ENCODE data around the gene ALDH2.
"Not testable (repeated sequence)": the region's sequence is repeated elsewhere in the genome, so short reads cannot be mapped to it uniquely, and the experiment has no call there.

ALDH2 gene

GRCh38 chr12:111766608-111767361, at the start of gene ALDH2:
Gene ALDH2, plus strand, starts transcription at chr12:111766933. Its CDS starts 50 bp downstream, at chr12:111766983.
- peak in 1 of 4 experiments; percentile 28 for DNase-seq

- not testable (repeated sequence) for DNase-seq
These were observed 47.4 kb upstream of the ALDH2 start for GRCh38 chr12:111719316-111719715.

GRCh38 chr12:111720457-111720856, 46.3 kb upstream of the ALDH2 start:
- no peak for DNase-seq

GRCh38 chr12:111723646-111724360, 42.9 kb upstream of the ALDH2 start:
- DNase-seq: not testable (repeated sequence)

GRCh38 chr12:111728795-111729194, 37.9 kb upstream of the ALDH2 start:
- DNase-seq: no peak

GRCh38 chr12:111730420-111730819, 36.3 kb upstream of the ALDH2 start:
- no peak for DNase-seq

- DNase-seq: no peak
These were observed 33.9 kb upstream of the ALDH2 start for GRCh38 chr12:111732786-111733185.

GRCh38 chr12:111733340-111733915, 33.3 kb upstream of the ALDH2 start:
- no peak for DNase-seq

- not testable (repeated sequence) for DNase-seq
These were observed 27.2 kb upstream of the ALDH2 start for GRCh38 chr12:111739524-111739923.

GRCh38 chr12:111741235-111741812, 25.4 kb upstream of the ALDH2 start:
- no peak for DNase-seq

- DNase-seq: no peak
These were observed 21.5 kb upstream of the ALDH2 start for GRCh38 chr12:111745211-111745610.

- DNase-seq: no peak
These were observed 19.4 kb upstream of the ALDH2 start for GRCh38 chr12:111747333-111747732.

GRCh38 chr12:111748151-111748672, 18.5 kb upstream of the ALDH2 start:
- DNase-seq: no peak

- DNase-seq: no peak
These were observed 17.9 kb upstream of the ALDH2 start for GRCh38 chr12:111748867-111749266.

GRCh38 chr12:111749391-111749790, 17.3 kb upstream of the ALDH2 start:
- DNase-seq: no peak

- DNase-seq: no peak
These were observed 13.4 kb upstream of the ALDH2 start for GRCh38 chr12:111753144-111753881.

- no peak for DNase-seq
These were observed 12.1 kb upstream of the ALDH2 start for GRCh38 chr12:111754671-111755070.

GRCh38 chr12:111756196-111756595, 10.5 kb upstream of the ALDH2 start:
- no peak for DNase-seq

- no peak for DNase-seq
These were observed 10.1 kb upstream of the ALDH2 start for GRCh38 chr12:111756681-111757080.

- DNase-seq: no peak
These were observed 9.2 kb upstream of the ALDH2 start for GRCh38 chr12:111757361-111758119.

- DNase-seq: no peak
These were observed 8.6 kb upstream of the ALDH2 start for GRCh38 chr12:111758120-111758561.

- DNase-seq: no peak
These were observed 7.5 kb upstream of the ALDH2 start for GRCh38 chr12:111759271-111759670.
